ENCODE data around the gene SLC26A6. TPM values are rescaled to one million over a fixed set of nuclear protein-coding genes. Genes with fewer than 3 reads are reported as not detected.

Gene SLC26A6
- total RNA-seq, 1 experiment from 2014 or later = 58.9 TPM

- CTCF ChIA-PET = no interaction called here
- Mint-ChIP-seq H3K36me3 (peaks cover 68% of the 10 kb centered on the region), H3K27ac (no peak overlapping the region)
Measured at GRCh38 chr3:48678056-48678455, 42.8 kb upstream of the SLC26A6 start.

GRCh38 chr3:48674505-48674904 lies 39.2 kb upstream of the SLC26A6 start:
- no peak for ATAC-seq
- no peak for DNase-seq (ENCODE audit: low spot score)
- H3K27ac Mint-ChIP-seq = no peak overlapping the region
- no peaks in the 10 kb centered on the region for H3K9me3 Mint-ChIP-seq
- ChIA-PET POLR2A (no interaction called here), CTCF (interaction anchor here (1.2 to 2.5 kb wide), 3 partner anchors 10 to 39 kb away, joined by 3 to 9 read pairs (median 7); partner anchors contain the start of genes NCKIPSD and SLC26A6)
- no peaks in the 10 kb centered on the region for H3K4me1 Mint-ChIP-seq
- no peak overlapping the region for H3K4me3 Mint-ChIP-seq
- no peaks in the 10 kb centered on the region for H3K27me3 Mint-ChIP-seq (ENCODE audit: low read depth)
- peaks cover 51% of the 10 kb centered on the region for H3K36me3 Mint-ChIP-seq
- no peak for TF ChIP-seq ESRRA (CRISPR knock-in tag; IDR thresholded peaks at IDR 0.05; ENCODE audit: borderline replicate concordance)
- no peak for TF ChIP-seq ZMAT4 (CRISPR knock-in tag; IDR thresholded peaks at IDR 0.05)
- no peak for TF ChIP-seq ZNF425 (CRISPR knock-in tag; conservative IDR thresholded peaks at IDR 0.05)
- TF ChIP-seq ZNF423 (CRISPR knock-in tag; IDR thresholded peaks at IDR 0.05) = no peak
- TF ChIP-seq, protein P1, sequence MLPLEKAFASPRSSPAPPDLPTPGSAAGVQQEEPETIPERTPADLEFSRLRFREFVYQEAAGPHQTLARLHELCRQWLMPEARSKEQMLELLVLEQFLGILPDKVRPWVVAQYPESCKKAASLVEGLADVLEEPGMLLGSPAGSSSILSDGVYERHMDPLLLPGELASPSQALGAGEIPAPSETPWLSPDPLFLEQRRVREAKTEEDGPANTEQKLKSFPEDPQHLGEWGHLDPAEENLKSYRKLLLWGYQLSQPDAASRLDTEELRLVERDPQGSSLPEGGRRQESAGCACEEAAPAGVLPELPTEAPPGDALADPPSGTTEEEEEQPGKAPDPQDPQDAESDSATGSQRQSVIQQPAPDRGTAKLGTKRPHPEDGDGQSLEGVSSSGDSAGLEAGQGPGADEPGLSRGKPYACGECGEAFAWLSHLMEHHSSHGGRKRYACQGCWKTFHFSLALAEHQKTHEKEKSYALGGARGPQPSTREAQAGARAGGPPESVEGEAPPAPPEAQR (CRISPR knock-in tag; IDR thresholded peaks at IDR 0.05) = no peak
- TF ChIP-seq AR (CRISPR knock-in tag; IDR thresholded peaks at IDR 0.05) = no peak
- TF ChIP-seq ZNF671 (CRISPR knock-in tag; IDR thresholded peaks at IDR 0.05) = no peak
- TF ChIP-seq ZNF512 (CRISPR knock-in tag; IDR thresholded peaks at IDR 0.05; ENCODE audit: borderline replicate concordance) = no peak

More at GRCh38 chr3:48678056-48678455, 42.8 kb upstream of the SLC26A6 start:
- TF ChIP-seq RELA (CRISPR knock-in tag; IDR thresholded peaks at IDR 0.05; ENCODE audit: borderline replicate concordance) (no peak), ZNF532 (CRISPR knock-in tag; IDR thresholded peaks at IDR 0.05; ENCODE audit: borderline replicate concordance) (no peak), CREM (CRISPR knock-in tag; IDR thresholded peaks at IDR 0.05) (no peak), MYBL2 (CRISPR knock-in tag; IDR thresholded peaks at IDR 0.05) (no peak), TEAD4 (CRISPR knock-in tag; IDR thresholded peaks at IDR 0.05) (no peak), ZNF263 (CRISPR knock-in tag; IDR thresholded peaks at IDR 0.05; ENCODE audit: low read depth) (no peak), FOXP1 (CRISPR knock-in tag; IDR thresholded peaks at IDR 0.05; ENCODE audit: borderline replicate concordance) (no peak), SOX15 (CRISPR knock-in tag; IDR thresholded peaks at IDR 0.05) (no peak), NFYB (CRISPR knock-in tag; conservative IDR thresholded peaks at IDR 0.05; ENCODE audit: low read depth) (no peak), ZNF232 (CRISPR knock-in tag; IDR thresholded peaks at IDR 0.05) (no peak), ZNF423 (CRISPR knock-in tag; IDR thresholded peaks at IDR 0.05) (no peak), SP1 (CRISPR knock-in tag; conservative IDR thresholded peaks at IDR 0.05) (no peak)
- TF ChIP-seq, protein P2, sequence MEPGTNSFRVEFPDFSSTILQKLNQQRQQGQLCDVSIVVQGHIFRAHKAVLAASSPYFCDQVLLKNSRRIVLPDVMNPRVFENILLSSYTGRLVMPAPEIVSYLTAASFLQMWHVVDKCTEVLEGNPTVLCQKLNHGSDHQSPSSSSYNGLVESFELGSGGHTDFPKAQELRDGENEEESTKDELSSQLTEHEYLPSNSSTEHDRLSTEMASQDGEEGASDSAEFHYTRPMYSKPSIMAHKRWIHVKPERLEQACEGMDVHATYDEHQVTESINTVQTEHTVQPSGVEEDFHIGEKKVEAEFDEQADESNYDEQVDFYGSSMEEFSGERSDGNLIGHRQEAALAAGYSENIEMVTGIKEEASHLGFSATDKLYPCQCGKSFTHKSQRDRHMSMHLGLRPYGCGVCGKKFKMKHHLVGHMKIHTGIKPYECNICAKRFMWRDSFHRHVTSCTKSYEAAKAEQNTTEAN (CRISPR knock-in tag; IDR thresholded peaks at IDR 0.05) = no peak
- ATAC-seq (no peak), DNase-seq (ENCODE audit: low spot score) (no peak)
- no peaks in the 10 kb centered on the region for H3K4me1 Mint-ChIP-seq
- no peaks in the 10 kb centered on the region for H3K27me3 Mint-ChIP-seq (ENCODE audit: low read depth)
- POLR2A ChIA-PET = no interaction called here
- H3K9me3 Mint-ChIP-seq = no peaks in the 10 kb centered on the region
- no peak overlapping the region for H3K4me3 Mint-ChIP-seq

Measured in WTC11 (cell line).